Adrenal gland (tissue), 12 donors: Measurements from ENCODE around the gene RNF4. TPM values are rescaled to one million over a fixed set of nuclear protein-coding genes. Genes with fewer than 3 reads are reported as not detected.

ENCODE experiments used
- DNase-seq, 7 donors: peaks; one replicate each; pipeline ENCODE4 v3.0.0-alpha.2; 2019 to 2020
- H3K27ac ChIP-seq, 5 donors: fragments of 200-600 bp; sonication (generic) in 4 of 5; 1 replicate in 3 of 5; 2 replicates in 2 of 5; pipeline versions ENCODE4 v1.5.1 to v1.8.0; 2016 to 2020; ENCODE audit warnings: mild to moderate bottlenecking in 1 of 5
- H3K27me3 ChIP-seq: fragments of 200-600 bp; 2 replicates; pipeline ENCODE4 v1.8.0; 2021
- H3K36me3 ChIP-seq, 2 donors: fragments of 200-600 bp; replicated peaks in 1 of 2; 1 replicate in 1 of 2; 2 replicates in 1 of 2; pipeline versions ENCODE4 v1.5.1 to v1.8.0; 2018 to 2022
- H3K4me1 ChIP-seq, 2 donors: fragments of 200-600 bp; replicated peaks in 1 of 2; 1 replicate in 1 of 2; 2 replicates in 1 of 2; pipeline versions ENCODE4 v1.5.1 to v1.8.0; 2018 to 2021
- H3K4me3 ChIP-seq, 4 donors: fragments of 200-600 bp; sonication (generic) in 3 of 4; one replicate each; pipeline ENCODE4 v1.5.1; 2016 to 2018
- H3K9me3 ChIP-seq, 3 donors: fragments of 200-600 bp; sonication (generic) in 1 of 3; replicated peaks in 1 of 3; 1 replicate in 2 of 3; 2 replicates in 1 of 3; pipeline versions ENCODE4 v1.5.1 to v1.8.0; 2016 to 2021
- POLR2A ChIP-seq, 2 donors: fragments of 450-650 bp; IDR thresholded peaks; one replicate each; pipeline ENCODE4 v1.6.1; 2017; ENCODE audit warnings: antibody characterized with exemption in 2 of 2, mild to moderate bottlenecking in 2 of 2, moderate library complexity in 1 of 2
- WGBS, 4 donors: extraction: QIAGEN DNeasy Blood & Tissue Kit in 2 of 4; methylation state at CpG; one replicate each; pipeline versions ENCODE4 v1.1.5 to v1.1.7; 2013 to 2017; 5-methylcytosine and 5-hydroxymethylcytosine counted together
- intact Hi-C, 2 donors: fragments of 100-400 bp; cut with DNase I; formaldehyde crosslinking; loops; one replicate each; pipeline versions ENCODE4 v1.14.1 to v1.15.0; 2022 to 2023
- polyA plus RNA-seq, 3 donors: library from polyadenylated mRNA; stranded (reverse); fragments of 200-250 nt in 2 of 3; fragments of 350-450 nt in 1 of 3; fragmentation: Illumina TruSeq in 1 of 3; extraction: RNeasy Lipid Tissue Mini Kit (QIAGEN cat#74804) in 1 of 3; gene quantifications; one replicate each; pipeline ENCODE4 v1.2.3, GENCODE V29; 2013 to 2014
- total RNA-seq, 9 donors: library from RNA; depleted of rRNA in 4 of 9; stranded (reverse); fragments of >200 nt in 4 of 9; fragments of 120-200 nt in 1 of 9; fragmentation: NEBNext Ultra II Directional in 1 of 9; extraction: Animal tissue kit (Norgen Biotek cat#: 25700) in 1 of 9; gene quantifications; one replicate each; pipeline versions ENCODE4 v1.1.0 to v1.2.4, GENCODE V29; 2013 to 2023
- TF ChIP-seq, protein P1 (sequence below), 6 experiments: fragments of 450-650 bp in 4 of 6; fragments of 200-600 bp in 2 of 6; sonication (generic) in 1 of 6; IDR thresholded peaks; 1 replicate in 5 of 6; 2 replicates in 1 of 6; pipeline versions ENCODE4 v1.5.1 to v1.8.0; 2016 to 2021; ENCODE audit warnings: antibody characterized with exemption in 6 of 6, mild to moderate bottlenecking in 2 of 6, moderate library complexity in 1 of 6
- donor health status: healthy with polysubstance abuse.
- donor health status: Bipolar disorder and iron deficiency.
- donor health status: DM: yes; HTN: yes; CAD: no.
- donor health status: DM: no; HTN: no; CAD: no.
- donor health status: DM: no; HTN: no; CAD: no.
- donor health status: DM: yes; HTN: yes; CAD: no.

RNF4 gene
- total and polyA plus RNA-seq, 12 donors = 14.5 to 84.1 (median 49.9) TPM

DNA sequence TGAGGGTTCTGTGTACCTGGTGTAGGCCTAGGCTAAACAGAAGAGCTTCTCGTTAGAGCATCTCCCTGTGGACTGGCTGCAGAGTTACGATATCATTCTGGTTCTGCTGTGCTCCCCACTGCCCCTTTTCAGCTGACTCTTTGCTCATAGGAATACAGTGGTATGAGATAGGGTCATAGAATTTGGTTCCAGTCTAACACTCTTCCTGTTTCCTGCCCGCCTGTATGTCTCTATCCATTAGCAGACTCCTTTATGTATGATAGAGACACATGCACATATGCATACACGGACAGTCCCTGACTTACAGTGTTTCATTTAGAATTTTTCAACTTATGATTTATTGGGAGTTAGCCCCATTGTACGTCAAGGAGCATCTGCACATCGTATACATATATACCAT lies 15.3 kb downstream of the RNF4 start:
- Histone ChIP-seq H3K27ac (peak overlapping the region in 1 of 5 donors; percentile 54), H3K4me3 (no peak overlapping the region), H3K4me1 (peaks cover 25 to 72% of the 10 kb centered on the region in 2 donors), H3K27me3 (no peaks in the 10 kb centered on the region), H3K36me3 (no peaks in the 10 kb centered on the region), H3K9me3 (no peaks in the 10 kb centered on the region)
- intact Hi-C loops = no loop called here
- DNase-seq = no peak
- WGBS, 4 donors = 80 to 88% (median 82%) methylated on average over 5 to 6 of the region's 6 CpGs
- TF ChIP-seq POLR2A (IDR thresholded peaks at IDR 0.05) = no peak
- TF ChIP-seq, protein P1, sequence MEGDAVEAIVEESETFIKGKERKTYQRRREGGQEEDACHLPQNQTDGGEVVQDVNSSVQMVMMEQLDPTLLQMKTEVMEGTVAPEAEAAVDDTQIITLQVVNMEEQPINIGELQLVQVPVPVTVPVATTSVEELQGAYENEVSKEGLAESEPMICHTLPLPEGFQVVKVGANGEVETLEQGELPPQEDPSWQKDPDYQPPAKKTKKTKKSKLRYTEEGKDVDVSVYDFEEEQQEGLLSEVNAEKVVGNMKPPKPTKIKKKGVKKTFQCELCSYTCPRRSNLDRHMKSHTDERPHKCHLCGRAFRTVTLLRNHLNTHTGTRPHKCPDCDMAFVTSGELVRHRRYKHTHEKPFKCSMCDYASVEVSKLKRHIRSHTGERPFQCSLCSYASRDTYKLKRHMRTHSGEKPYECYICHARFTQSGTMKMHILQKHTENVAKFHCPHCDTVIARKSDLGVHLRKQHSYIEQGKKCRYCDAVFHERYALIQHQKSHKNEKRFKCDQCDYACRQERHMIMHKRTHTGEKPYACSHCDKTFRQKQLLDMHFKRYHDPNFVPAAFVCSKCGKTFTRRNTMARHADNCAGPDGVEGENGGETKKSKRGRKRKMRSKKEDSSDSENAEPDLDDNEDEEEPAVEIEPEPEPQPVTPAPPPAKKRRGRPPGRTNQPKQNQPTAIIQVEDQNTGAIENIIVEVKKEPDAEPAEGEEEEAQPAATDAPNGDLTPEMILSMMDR (IDR thresholded peaks at IDR 0.05) = no peak

DNA sequence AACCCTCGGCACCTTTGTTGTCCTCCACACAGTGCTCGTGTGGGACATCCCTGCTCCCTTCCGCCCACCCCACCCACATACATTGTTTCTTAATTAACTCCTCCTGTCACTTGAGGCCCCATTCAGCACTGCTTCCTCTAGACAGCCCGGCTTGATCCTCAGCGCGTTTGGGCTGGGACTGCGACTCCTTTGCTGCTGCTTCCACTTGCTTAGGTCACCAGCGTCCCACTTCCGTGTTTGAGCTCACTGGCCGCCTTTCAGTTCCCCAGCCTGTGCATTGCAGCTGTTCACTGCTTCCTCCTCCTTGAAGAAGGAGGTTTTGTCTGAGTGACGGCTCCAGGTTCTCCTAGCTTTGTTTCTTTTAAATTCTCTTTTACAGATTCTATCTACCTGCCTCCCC lies 16.1 kb downstream of the RNF4 start:
- DNase-seq = peak; percentile 40 to 85 (median 67)
- intact Hi-C loops = no loop called here
- H3K4me3 ChIP-seq = no peak overlapping the region
- 57 to 72% (median 69%) methylated on average over 11 of the region's 11 CpGs for WGBS, 4 donors
- H3K36me3 ChIP-seq = no peaks in the 10 kb centered on the region
- H3K9me3 ChIP-seq = no peaks in the 10 kb centered on the region
- peaks cover 32 to 80% of the 10 kb centered on the region in 2 donors for H3K4me1 ChIP-seq
- TF ChIP-seq, protein P1 (IDR thresholded peaks at IDR 0.05) = no peak
- H3K27ac ChIP-seq = peak overlapping the region in 2 of 5 donors; percentile 50 to 54
- no peaks in the 10 kb centered on the region for H3K27me3 ChIP-seq

DNA sequence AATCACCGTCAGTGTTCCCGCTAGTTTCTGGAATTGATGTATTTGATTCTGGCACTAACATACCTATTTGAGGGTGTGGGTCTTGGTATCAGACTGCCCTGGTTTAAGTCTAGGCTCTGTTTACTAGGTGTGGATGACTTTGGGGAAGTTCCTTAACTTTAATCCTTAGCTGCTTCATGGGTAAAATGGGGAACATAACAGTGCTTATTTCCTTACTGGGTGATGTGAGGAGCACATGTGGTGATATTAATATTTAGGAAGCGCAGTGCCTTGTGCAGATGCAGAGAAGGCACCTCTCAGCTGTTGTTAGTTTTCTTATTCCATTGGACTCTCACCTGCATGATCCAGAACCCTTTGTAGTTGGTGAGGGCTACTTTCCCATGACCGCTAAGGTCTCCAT lies 17.1 kb downstream of the RNF4 start:
- H3K27me3 ChIP-seq = no peaks in the 10 kb centered on the region
- H3K4me3 ChIP-seq = no peak overlapping the region
- H3K27ac ChIP-seq = peak overlapping the region in 1 of 5 donors; percentile 54
- no peaks in the 10 kb centered on the region for H3K9me3 ChIP-seq
- peaks cover 29 to 87% of the 10 kb centered on the region in 2 donors for H3K4me1 ChIP-seq
- intact Hi-C loops = no loop called here
- H3K36me3 ChIP-seq = peaks cover 0 to 6% of the 10 kb centered on the region in 2 donors
- WGBS, 4 donors = 89 to 94% (median 91%) methylated on average over 4 of the region's 4 CpGs
- DNase-seq = no peak
- TF ChIP-seq POLR2A (IDR thresholded peaks at IDR 0.05) = no peak

DNA sequence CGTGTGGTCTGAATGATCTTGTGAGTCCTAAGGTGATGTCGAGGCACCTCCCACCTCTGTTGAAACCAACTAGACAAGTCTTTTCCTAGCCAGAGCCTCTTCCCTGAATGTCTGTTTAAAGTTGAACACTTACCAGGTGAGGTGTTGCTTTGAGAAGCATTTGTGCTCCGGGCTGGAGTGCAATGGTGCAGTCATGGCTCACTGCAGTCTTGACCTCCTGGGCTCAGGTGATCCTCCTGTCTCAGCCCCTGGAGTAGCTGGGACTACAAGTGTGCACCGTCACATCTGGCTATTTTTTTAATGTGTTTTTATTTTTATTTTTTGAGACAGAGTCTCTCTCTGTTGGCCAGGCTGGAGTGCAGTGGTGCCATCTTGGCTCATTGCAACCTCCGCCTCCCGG lies 18.1 kb downstream of the RNF4 start:
- 92 to 96% (median 95%) methylated on average over 6 of the region's 6 CpGs for WGBS, 4 donors
- no peak overlapping the region for H3K4me3 ChIP-seq
- no peaks in the 10 kb centered on the region for H3K9me3 ChIP-seq
- H3K4me1 ChIP-seq = peaks cover 20 to 77% of the 10 kb centered on the region in 2 donors
- TF ChIP-seq, protein P1 (IDR thresholded peaks at IDR 0.05) = no peak
- TF ChIP-seq POLR2A (IDR thresholded peaks at IDR 0.05) = no peak
- DNase-seq = no peak
- H3K27me3 ChIP-seq = no peaks in the 10 kb centered on the region
- intact Hi-C loops = no loop called here
- H3K36me3 ChIP-seq = peaks cover 0 to 16% of the 10 kb centered on the region in 2 donors
- H3K27ac ChIP-seq = no peak overlapping the region

DNA sequence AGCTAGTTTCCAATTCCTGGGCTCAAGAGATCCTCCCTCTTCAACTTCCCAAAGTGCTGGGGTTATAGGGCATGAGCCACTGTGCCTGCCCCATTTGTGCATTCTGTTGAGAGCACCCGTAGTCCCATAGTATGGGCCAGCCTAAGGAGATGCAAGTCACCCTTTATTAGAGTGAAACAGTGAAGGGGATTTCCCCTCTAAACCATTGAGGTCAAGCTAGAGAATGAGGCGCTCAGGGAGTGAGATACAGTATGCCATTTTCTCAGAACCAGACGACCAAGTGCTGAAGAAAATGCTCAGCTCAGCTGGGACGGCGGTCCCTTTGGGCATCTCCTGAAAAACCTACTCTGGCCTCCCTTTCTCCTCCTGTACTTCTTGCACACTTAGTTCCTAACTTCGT lies 18.7 kb downstream of the RNF4 start:
- no peaks in the 10 kb centered on the region for H3K9me3 ChIP-seq
- intact Hi-C loops = no loop called here
- H3K4me3 ChIP-seq = no peak overlapping the region
- peak overlapping the region in 1 of 5 donors; percentile 16 for H3K27ac ChIP-seq
- peaks cover 14 to 70% of the 10 kb centered on the region in 2 donors for H3K4me1 ChIP-seq
- H3K27me3 ChIP-seq = no peaks in the 10 kb centered on the region
- H3K36me3 ChIP-seq = peaks cover 0 to 21% of the 10 kb centered on the region in 2 donors
- no peak for TF ChIP-seq POLR2A (IDR thresholded peaks at IDR 0.05)
- TF ChIP-seq, protein P1 (IDR thresholded peaks at IDR 0.05) = no peak
- no peak for DNase-seq
- 85 to 95% (median 87%) methylated on average over 4 to 6 of the region's 6 CpGs for WGBS, 4 donors
